Stimulated activated CD8-positive, alpha-beta memory T cell treated with anti-CD3 and anti-CD28 coated beads, Interleukin-12 subunit alpha, Interleukin-12 subunit beta, amount 100 ng/mL, for 4 hours (primary cell): ENCODE data around the gene SPRYD3.
"Not testable (repeated sequence)": the region's sequence is repeated elsewhere in the genome, so short reads cannot be mapped to it uniquely, and the experiment has no call there.

Source experiments
- DNase-seq: peaks from one replicate; pipeline ENCODE4 v3.0.0-alpha.2; 2020; ENCODE audit warnings: low read depth

The SPRYD3 gene

GRCh38 chr12:53101931-53102781, 23.0 kb upstream of the SPRYD3 start:
- no peak for DNase-seq

- DNase-seq, result no peak
These were observed 22.1 kb upstream of the SPRYD3 start for GRCh38 chr12:53101266-53101665.

GRCh38 chr12:53100466-53101151, 21.4 kb upstream of the SPRYD3 start:
- DNase-seq, result no peak

GRCh38 chr12:53099071-53099882, 20.1 kb upstream of the SPRYD3 start:
- DNase-seq, result peak; percentile 71

- no peak for DNase-seq
These were observed 19.3 kb upstream of the SPRYD3 start for GRCh38 chr12:53098354-53098981.

- peak; percentile 41 for DNase-seq
These were observed 18.6 kb upstream of the SPRYD3 start, which contains the start of gene IGFBP6 for GRCh38 chr12:53097564-53098353. IGFBP6 (plus strand) TSS chr12:53097667; CDS start chr12:53097718, 51 bp downstream.

- no peak for DNase-seq
These were observed 18.0 kb upstream of the SPRYD3 start for GRCh38 chr12:53097207-53097563.

- DNase-seq, result no peak
These were observed 17.6 kb upstream of the SPRYD3 start for GRCh38 chr12:53096759-53097158.

- DNase-seq, result no peak
These were observed 17.0 kb upstream of the SPRYD3 start for GRCh38 chr12:53096089-53096741.

GRCh38 chr12:53095596-53095895, 16.4 kb upstream of the SPRYD3 start:
- DNase-seq, result not testable (repeated sequence)

GRCh38 chr12:53094796-53095595, 15.8 kb upstream of the SPRYD3 start:
- not testable (repeated sequence) for DNase-seq

- DNase-seq, result no peak
These were observed 15.2 kb upstream of the SPRYD3 start for GRCh38 chr12:53094394-53094787.

- no peak for DNase-seq
These were observed 14.7 kb upstream of the SPRYD3 start for GRCh38 chr12:53093777-53094393.

GRCh38 chr12:53091756-53092155, 12.6 kb upstream of the SPRYD3 start:
- DNase-seq, result no peak

- DNase-seq, result no peak
These were observed 11.4 kb upstream of the SPRYD3 start for GRCh38 chr12:53090554-53090953.

GRCh38 chr12:53090105-53090504, 10.9 kb upstream of the SPRYD3 start:
- DNase-seq, result no peak

GRCh38 chr12:53086361-53086760, 7.2 kb upstream of the SPRYD3 start:
- DNase-seq, result no peak

GRCh38 chr12:53082637-53083175, 3.5 kb upstream of the SPRYD3 start:
- DNase-seq, result no peak
